Thoracic aorta (tissue), 2 donors: ENCODE results near the gene BAG5. TPM values are rescaled to one million over a fixed set of nuclear protein-coding genes. Genes with fewer than 3 reads are reported as not detected.

Experiments
- ATAC-seq: fragments of 150-250 bp; one replicate; pipeline ENCODE4 v1.8.0; 2017; ENCODE audit warnings: low read depth; ENCODE audit not compliant: insufficient number of reproducible peaks, low FRiP score
- DNase-seq: peaks from one replicate; pipeline ENCODE4 v3.0.0-alpha.2; 2020; ENCODE audit warnings: low spot score
- H3K27ac ChIP-seq, 2 donors: fragments of 200-600 bp; sonication (generic); 1 replicate in 1 of 2; 2 replicates in 1 of 2; pipeline ENCODE4 v1.5.1; 2016; ENCODE audit warnings: mild to moderate bottlenecking in 2 of 2, moderate library complexity in 2 of 2
- H3K27me3 ChIP-seq: fragments of 200-600 bp; sonication (generic); replicated peaks from 2 replicates; pipeline ENCODE4 v1.6.0; 2016; ENCODE audit warnings: mild to moderate bottlenecking; ENCODE audit not compliant: insufficient read depth
- H3K36me3 ChIP-seq: fragments of 200-600 bp; sonication (generic); one replicate; pipeline ENCODE4 v1.5.1; 2016
- H3K4me1 ChIP-seq, 2 donors: fragments of 200-600 bp; sonication (generic); 1 replicate in 1 of 2; 2 replicates in 1 of 2; pipeline versions ENCODE4 v1.5.1 to v1.6.0; 2016; ENCODE audit warnings: low read depth in 2 of 2, mild to moderate bottlenecking in 1 of 2; ENCODE audit not compliant: control insufficient read depth in 1 of 2
- H3K4me3 ChIP-seq: fragments of 200-600 bp; sonication (generic); 2 replicates; pipeline ENCODE4 v1.5.1; 2016; ENCODE audit warnings: mild to moderate bottlenecking
- H3K9me3 ChIP-seq: fragments of 200-600 bp; sonication (generic); 2 replicates; pipeline ENCODE4 v1.5.1; 2016
- total RNA-seq, 2 donors: library from RNA; depleted of rRNA; stranded (reverse); fragments of >200 nt; gene quantifications; one replicate each; pipeline versions ENCODE4 v1.1.0 to v1.2.3, GENCODE V29; 2016
- TF ChIP-seq, protein P1 (sequence below): fragments of 200-600 bp; sonication (generic); IDR thresholded peaks from one replicate; pipeline ENCODE4 v1.5.1; 2019; ENCODE audit warnings: antibody characterized with exemption

The BAG5 gene
- total RNA-seq, 2 donors from 2014 or later: 21.0 to 34.9 TPM

- H3K27ac ChIP-seq: peak overlapping the region; percentile 92 to 95
- H3K27me3 ChIP-seq: no peaks in the 10 kb centered on the region
- DNase-seq (no peak), ATAC-seq (no peak)
- H3K4me3 ChIP-seq: peak overlapping the region; percentile 85
- peaks cover 30 to 57% of the 10 kb centered on the region in 2 donors for H3K4me1 ChIP-seq
- H3K36me3 ChIP-seq: peaks cover 12% of the 10 kb centered on the region
- H3K9me3 ChIP-seq: no peaks in the 10 kb centered on the region
- TF ChIP-seq, protein P1, sequence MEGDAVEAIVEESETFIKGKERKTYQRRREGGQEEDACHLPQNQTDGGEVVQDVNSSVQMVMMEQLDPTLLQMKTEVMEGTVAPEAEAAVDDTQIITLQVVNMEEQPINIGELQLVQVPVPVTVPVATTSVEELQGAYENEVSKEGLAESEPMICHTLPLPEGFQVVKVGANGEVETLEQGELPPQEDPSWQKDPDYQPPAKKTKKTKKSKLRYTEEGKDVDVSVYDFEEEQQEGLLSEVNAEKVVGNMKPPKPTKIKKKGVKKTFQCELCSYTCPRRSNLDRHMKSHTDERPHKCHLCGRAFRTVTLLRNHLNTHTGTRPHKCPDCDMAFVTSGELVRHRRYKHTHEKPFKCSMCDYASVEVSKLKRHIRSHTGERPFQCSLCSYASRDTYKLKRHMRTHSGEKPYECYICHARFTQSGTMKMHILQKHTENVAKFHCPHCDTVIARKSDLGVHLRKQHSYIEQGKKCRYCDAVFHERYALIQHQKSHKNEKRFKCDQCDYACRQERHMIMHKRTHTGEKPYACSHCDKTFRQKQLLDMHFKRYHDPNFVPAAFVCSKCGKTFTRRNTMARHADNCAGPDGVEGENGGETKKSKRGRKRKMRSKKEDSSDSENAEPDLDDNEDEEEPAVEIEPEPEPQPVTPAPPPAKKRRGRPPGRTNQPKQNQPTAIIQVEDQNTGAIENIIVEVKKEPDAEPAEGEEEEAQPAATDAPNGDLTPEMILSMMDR: no peak
Measured at GRCh38 chr14:103563226-103563620, 766 bp upstream of the BAG5 start.

DNA sequence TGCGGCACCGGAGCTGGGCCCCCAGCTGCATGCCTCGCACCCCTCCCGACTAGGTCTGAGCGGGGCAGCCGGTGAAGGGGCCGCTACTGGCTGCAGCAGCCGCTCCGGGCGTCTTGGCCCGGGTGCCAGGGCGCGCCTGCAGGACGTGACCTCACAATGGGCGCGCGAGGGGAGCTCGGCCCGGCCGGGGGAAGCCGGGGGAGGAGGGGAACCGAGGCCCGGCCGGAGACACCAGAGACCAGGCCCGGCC is 353 bp downstream of the BAG5 start:
- no peaks in the 10 kb centered on the region for H3K9me3 ChIP-seq

GRCh38 chr14:103561381-103562178 is 877 bp downstream of the BAG5 start:
- peak overlapping the region; percentile 85 for H3K4me3 ChIP-seq
- DNase-seq: no peak
- H3K27ac ChIP-seq: peak overlapping the region; percentile 92 to 95
- TF ChIP-seq, protein P1: no peak
- H3K36me3 ChIP-seq: peaks cover 12% of the 10 kb centered on the region
- no peaks in the 10 kb centered on the region for H3K27me3 ChIP-seq
- peaks cover 30 to 58% of the 10 kb centered on the region in 2 donors for H3K4me1 ChIP-seq
- ATAC-seq: peak; percentile 16
- H3K9me3 ChIP-seq: no peaks in the 10 kb centered on the region

More for the DNA sequence above, 353 bp downstream of the BAG5 start:
- Histone ChIP-seq H3K27ac (peak overlapping the region; percentile 92 to 95), H3K4me1 (peaks cover 30 to 61% of the 10 kb centered on the region in 2 donors), H3K27me3 (no peaks in the 10 kb centered on the region), H3K36me3 (peaks cover 12% of the 10 kb centered on the region), H3K4me3 (peak overlapping the region; percentile 85)
- ATAC-seq (no peak), DNase-seq (no peak)
- TF ChIP-seq, protein P1: no peak

- peaks cover 12% of the 10 kb centered on the region for H3K36me3 ChIP-seq
- TF ChIP-seq, protein P1: no peak
- no peak for DNase-seq
- H3K27ac ChIP-seq: no peak overlapping the region
- no peak for ATAC-seq
- peaks cover 30 to 59% of the 10 kb centered on the region in 2 donors for H3K4me1 ChIP-seq
- no peaks in the 10 kb centered on the region for H3K27me3 ChIP-seq
- peak overlapping the region; percentile 85 for H3K4me3 ChIP-seq
- H3K9me3 ChIP-seq: no peaks in the 10 kb centered on the region
Measured at GRCh38 chr14:103560691-103561090, 1.8 kb downstream of the BAG5 start.

DNA sequence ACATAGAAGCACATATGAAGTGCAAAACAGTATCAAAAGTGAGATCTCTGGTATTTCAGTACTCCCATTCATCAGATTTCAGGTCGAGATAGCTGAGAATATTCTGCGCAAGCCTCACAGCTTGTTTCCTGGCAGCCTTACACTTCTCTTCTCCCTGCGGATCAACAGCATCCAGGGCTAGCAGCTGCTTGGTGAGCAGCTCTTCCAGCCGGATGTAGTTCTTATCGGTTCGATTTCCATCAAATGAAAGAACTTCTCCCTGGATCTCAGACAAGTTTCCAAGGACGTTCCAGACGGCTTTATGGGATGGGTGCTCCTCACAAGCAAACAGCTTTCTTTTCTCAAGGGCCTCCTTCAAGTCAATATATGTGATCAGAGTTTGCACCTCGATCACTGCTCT is 2.7 kb downstream of the BAG5 start:
- peaks cover 30 to 55% of the 10 kb centered on the region in 2 donors for H3K4me1 ChIP-seq
- no peak overlapping the region for H3K27ac ChIP-seq
- peaks cover 12% of the 10 kb centered on the region for H3K36me3 ChIP-seq
- no peak overlapping the region for H3K4me3 ChIP-seq
- H3K27me3 ChIP-seq: no peaks in the 10 kb centered on the region
- DNase-seq (no peak), ATAC-seq (no peak)
- TF ChIP-seq, protein P1: no peak
- H3K9me3 ChIP-seq: no peaks in the 10 kb centered on the region
